Measurements from ENCODE around the gene CDC45.

The CDC45 gene

DNA sequence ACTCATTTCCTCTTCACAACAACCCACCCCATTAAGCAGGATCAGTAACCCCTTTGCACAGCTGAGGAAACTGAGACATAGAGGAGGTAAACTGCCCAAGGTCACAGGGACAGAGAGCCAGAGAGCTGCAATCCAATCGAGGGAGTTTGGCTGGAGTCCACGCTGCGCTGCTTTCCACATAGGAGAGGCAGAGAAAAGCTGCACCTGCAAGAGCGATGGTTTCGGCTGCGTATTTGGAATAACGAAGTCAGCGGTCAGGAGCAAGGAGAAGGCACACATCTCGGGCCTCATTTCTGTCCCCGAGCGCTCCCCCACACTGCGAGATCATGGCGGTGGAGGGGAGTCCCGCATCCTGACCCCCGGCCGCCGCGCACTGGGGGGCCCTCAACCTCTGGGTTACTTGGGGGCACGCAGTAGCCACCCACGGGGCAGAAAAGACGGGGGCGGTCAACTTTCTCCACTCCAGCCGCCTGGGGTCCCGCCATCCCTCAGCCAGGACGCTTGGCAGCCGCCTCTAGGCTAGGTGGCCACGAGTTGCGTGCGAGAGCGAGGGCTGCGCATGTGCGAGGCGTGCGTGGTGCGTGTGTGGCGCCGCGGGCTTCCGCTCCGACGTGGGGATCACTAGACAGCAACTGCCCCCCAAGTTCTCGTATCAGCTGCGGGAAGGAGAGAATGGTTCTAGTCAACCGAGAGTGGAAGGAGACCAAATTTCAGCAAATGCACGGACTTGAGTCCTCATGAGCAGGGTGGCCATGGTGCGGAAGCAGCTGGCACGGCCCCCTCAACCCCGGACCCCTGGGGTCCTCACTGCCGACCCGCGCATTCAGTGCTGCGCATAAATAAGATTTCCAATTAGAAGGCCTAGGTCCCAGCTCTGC, 86.8 kb downstream of the CDC45 start:
- no peak for DNase-seq (ENCODE audit: low read depth)

DNA sequence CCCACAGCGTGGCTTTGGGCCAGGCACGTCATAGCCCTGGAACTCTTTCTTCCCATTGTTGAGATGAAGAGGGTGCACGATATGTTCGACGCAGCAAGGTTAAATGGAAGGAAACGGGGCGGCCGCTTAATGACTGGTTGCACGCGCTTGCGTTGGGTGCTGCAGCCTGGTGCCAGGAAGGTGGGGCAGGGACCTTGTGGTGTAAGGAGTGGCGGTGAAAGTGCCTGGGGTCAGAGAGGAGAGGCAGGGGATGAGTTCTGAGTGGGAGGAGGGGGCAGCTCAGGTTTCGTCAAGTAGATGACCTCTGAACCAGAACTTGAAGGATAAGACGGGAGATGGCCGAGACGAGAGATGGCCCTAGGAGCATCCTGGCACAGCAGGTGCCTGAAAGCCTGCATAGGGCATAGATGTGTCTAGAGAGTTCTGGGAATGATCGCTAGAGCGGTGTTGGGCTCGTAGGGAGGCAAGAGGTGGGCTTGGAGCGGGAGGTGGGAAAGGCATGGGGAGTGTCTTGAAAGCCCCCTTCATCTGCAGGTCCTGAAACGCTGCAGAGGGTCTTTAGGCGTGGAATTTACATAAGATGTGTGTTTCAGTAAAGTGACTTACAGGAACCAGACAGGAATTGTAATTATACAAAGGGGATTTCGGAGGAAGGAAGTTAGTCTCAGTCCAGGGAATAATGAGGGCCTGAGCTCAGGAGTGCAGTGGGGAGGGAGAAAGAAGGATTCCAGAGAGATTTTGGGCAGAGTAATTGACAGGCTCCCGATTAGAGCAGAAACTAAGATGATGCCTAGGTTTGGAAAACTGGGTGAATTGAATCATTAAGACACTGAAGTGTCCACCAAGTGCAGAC, 87.7 kb downstream of the CDC45 start:
- no peak for DNase-seq (ENCODE audit: low read depth)

DNA sequence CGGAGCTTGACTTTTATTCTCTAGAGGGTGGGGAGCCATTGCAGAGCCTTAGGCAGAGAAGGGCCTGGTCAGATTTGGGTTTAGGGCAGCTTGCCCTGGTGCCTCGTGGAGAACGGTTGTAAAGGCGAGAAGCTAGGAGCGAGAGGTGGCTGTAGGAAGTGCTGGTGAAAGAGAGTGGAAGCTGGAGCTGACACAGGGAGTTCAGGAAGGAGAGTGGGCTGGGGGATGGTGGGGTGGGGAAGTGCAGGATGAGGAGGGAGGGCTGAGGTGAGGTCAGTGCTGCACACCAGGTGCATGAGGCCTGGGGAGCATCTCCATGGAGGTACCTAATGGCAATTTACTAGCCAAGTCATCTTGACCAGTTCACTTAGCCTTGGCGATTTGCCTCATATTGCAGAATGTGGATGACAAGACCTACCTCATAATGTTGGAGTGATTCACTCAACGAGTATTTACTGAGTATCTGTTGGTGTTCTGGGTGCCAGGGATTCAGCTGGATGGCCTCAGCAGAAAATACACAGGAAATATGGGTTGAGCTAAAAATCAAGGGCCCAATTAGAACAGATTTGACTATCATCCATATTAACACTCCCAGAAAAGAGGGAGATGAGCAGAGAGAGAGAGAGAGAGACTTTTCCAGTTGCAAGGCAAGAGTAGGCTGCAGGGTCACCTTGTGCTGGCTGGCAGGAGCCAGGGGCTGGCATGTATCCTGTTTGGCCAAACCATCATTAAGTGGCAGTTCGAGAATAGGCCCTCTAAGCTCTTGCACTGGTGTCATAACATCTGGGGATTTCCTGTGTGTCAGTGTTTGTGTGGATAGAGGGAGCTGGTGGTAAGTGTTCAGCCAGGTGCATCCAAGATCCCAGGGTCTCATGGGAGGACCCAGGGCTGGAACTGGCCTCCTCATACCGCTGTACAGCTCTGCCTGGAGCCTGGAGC, 88.9 kb downstream of the CDC45 start:
- DNase-seq (ENCODE audit: low read depth), result peak; percentile 65

DNA sequence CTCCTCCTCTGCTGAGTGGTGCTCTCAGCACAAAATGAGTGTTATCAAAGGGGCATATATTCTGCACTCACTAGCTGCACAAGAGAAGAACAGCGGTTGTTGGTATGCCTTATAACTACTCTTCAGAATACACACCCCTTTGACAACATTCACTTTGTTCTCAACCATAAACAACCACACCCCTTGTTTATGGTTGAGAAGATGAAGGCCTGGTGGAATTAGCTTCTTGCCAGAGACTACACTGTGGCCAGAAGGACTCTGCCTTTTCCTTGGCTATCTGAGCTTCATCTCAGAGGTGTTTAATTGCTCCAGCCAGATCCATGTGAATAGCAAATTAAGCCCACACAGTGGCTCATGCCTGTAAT, 89.5 kb downstream of the CDC45 start:
- no peak for DNase-seq (ENCODE audit: low read depth)

DNA sequence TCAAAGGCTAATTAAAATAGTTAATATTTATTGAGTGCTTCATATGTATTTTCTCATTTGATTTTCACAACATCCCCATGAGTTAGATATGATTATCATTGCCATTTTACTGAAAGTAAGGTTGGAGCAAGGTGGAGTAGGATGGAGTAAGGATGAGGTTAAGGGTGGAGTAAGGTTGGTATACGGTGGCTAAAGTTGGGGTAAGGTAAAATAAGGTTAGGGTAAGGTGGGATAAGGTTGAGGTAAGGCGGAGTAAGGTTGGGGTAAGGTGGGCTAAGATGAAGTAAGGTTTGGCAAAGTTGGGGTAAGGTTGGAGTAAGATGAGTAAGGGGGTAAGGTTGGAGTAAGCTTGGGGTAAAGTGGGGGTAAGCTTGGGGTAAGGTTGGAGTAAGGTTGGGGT, 90.3 kb downstream of the CDC45 start:
- no peak for DNase-seq (ENCODE audit: low read depth)
